ENCODE measurements around the gene DTNB. TPM values are rescaled to one million over a fixed set of nuclear protein-coding genes. Genes with fewer than 3 reads are reported as not detected.

DTNB gene
- total RNA-seq, 1 donor from 2014 or later, result 28.9 TPM

DNA sequence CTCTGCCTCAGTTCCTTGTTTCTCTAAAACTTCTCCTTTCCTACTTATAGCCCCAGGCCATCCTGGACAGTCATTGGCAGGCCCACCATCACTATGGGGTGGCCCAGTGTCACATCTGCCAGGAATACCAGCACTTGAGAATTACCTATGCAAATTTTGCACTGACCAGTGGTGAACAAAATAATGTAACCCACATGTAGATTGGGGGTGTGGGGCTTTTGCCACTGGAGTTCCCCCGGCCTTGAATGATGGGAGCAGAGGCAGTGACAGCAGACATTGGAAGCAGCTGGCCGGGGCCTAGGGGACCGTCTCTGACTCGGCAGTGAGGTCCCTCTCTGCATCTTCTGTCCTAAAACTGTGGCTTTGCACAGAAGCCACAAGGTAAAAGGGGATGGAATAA, 306.7 kb downstream of the DTNB start:
- Mint-ChIP-seq H3K36me3 (ENCODE audit: low read depth) (peaks cover 10% of the 10 kb centered on the region), H3K27ac (peak overlapping the region; percentile 53), H3K4me3 (no peak overlapping the region), H3K9me3 (no peaks in the 10 kb centered on the region), H3K27me3 (no peaks in the 10 kb centered on the region), H3K4me1 (peaks cover 39% of the 10 kb centered on the region)
- ChIA-PET POLR2A (interaction anchor here (6.1 kb wide), 1 partner anchor 52 kb away, joined by 206 read pairs; no protein-coding TSS in a partner anchor), CTCF (interaction anchor here (2.6 kb wide), 1 partner anchor 10 kb away, joined by 14 read pairs; no protein-coding TSS in a partner anchor)
- DNase-seq (no peak), ATAC-seq (ENCODE audit: low read depth) (no peak)
- TF ChIP-seq, protein P1, sequence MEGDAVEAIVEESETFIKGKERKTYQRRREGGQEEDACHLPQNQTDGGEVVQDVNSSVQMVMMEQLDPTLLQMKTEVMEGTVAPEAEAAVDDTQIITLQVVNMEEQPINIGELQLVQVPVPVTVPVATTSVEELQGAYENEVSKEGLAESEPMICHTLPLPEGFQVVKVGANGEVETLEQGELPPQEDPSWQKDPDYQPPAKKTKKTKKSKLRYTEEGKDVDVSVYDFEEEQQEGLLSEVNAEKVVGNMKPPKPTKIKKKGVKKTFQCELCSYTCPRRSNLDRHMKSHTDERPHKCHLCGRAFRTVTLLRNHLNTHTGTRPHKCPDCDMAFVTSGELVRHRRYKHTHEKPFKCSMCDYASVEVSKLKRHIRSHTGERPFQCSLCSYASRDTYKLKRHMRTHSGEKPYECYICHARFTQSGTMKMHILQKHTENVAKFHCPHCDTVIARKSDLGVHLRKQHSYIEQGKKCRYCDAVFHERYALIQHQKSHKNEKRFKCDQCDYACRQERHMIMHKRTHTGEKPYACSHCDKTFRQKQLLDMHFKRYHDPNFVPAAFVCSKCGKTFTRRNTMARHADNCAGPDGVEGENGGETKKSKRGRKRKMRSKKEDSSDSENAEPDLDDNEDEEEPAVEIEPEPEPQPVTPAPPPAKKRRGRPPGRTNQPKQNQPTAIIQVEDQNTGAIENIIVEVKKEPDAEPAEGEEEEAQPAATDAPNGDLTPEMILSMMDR (IDR thresholded peaks at IDR 0.05), result no peak
- intact Hi-C loops (cut with micrococcal nuclease), result no loop called here

DNA sequence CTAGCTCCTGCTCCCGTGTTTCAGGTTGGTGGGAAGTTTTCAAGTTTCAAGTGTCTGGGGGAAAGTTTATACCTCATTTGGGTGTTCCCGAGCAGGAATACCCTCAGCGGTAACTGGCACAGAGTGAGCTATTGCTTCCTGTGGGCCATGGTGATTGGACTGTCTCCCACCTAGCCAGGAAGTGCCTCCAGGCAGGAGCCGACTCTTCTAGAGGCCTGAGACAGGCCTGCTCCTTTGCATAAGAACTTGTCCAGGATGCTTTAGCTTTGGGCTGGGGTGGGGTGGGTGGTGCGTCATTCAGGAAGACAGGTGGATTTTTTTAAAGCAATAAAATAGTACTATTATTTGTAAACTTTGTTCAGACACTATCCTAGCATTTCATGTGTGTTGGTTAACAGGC, 308.1 kb downstream of the DTNB start:
- no peak for ATAC-seq (ENCODE audit: low read depth)
- CTCF ChIA-PET, result interaction anchor here (1.2 to 2.6 kb wide), 3 partner anchors 11 to 54 kb away, joined by 3 to 14 read pairs (median 3); no protein-coding TSS in a partner anchor
- Mint-ChIP-seq H3K36me3 (ENCODE audit: low read depth) (peaks cover 4% of the 10 kb centered on the region), H3K9me3 (no peaks in the 10 kb centered on the region), H3K4me3 (no peak overlapping the region), H3K27me3 (no peaks in the 10 kb centered on the region), H3K27ac (peak overlapping the region; percentile 36), H3K4me1 (peaks cover 40% of the 10 kb centered on the region)
- TF ChIP-seq, protein P1 (IDR thresholded peaks at IDR 0.05), result no peak
- no peak for DNase-seq
- POLR2A ChIA-PET, result interaction anchor here (0.6 to 6.1 kb wide), 10 partner anchors 9 to 193 kb away, joined by 3 to 206 read pairs (median 4); no protein-coding TSS in a partner anchor
- intact Hi-C loops (cut with micrococcal nuclease), result no loop called here

DNA sequence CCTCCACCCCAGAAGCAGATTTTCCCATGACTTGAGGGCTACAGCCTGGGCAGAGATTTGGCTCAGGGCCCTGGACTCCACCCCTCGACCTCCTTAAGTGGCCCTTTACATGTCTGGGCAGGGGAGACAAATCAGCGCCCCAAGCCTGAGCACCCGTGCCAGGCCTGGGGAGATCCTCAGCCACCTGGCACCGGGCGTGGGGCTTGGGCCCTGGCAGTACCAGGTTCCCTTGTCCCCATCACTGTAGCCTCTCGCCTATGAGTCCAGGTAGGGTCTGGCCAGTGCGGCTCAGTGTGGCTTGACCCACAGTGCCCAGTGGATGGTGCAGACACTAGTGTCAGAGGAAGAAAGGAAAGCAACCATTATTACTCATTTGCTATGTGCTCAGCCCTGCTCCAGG, 309.6 kb downstream of the DTNB start:
- DNase-seq (no peak), ATAC-seq (ENCODE audit: low read depth) (no peak)
- intact Hi-C loops (cut with micrococcal nuclease), result loop anchor here (2.0 kb wide), 3 partner anchors 47 to 195 kb away; no protein-coding TSS in a partner anchor
- Mint-ChIP-seq H3K4me3 (peak overlapping the region; percentile 73), H3K36me3 (ENCODE audit: low read depth) (peaks cover 4% of the 10 kb centered on the region), H3K27ac (peak overlapping the region; percentile 82), H3K4me1 (peaks cover 40% of the 10 kb centered on the region), H3K9me3 (no peaks in the 10 kb centered on the region), H3K27me3 (no peaks in the 10 kb centered on the region)
- CTCF ChIA-PET, result interaction anchor here (1.5 to 2.9 kb wide), 4 partner anchors 12 to 198 kb away, joined by 3 to 56 read pairs (median 30); no protein-coding TSS in a partner anchor
- TF ChIP-seq, protein P1 (IDR thresholded peaks at IDR 0.05), result no peak
- POLR2A ChIA-PET, result interaction anchor here (0.6 to 6.1 kb wide), 12 partner anchors 11 to 466 kb away, joined by 3 to 206 read pairs (median 21); no protein-coding TSS in a partner anchor

DNA sequence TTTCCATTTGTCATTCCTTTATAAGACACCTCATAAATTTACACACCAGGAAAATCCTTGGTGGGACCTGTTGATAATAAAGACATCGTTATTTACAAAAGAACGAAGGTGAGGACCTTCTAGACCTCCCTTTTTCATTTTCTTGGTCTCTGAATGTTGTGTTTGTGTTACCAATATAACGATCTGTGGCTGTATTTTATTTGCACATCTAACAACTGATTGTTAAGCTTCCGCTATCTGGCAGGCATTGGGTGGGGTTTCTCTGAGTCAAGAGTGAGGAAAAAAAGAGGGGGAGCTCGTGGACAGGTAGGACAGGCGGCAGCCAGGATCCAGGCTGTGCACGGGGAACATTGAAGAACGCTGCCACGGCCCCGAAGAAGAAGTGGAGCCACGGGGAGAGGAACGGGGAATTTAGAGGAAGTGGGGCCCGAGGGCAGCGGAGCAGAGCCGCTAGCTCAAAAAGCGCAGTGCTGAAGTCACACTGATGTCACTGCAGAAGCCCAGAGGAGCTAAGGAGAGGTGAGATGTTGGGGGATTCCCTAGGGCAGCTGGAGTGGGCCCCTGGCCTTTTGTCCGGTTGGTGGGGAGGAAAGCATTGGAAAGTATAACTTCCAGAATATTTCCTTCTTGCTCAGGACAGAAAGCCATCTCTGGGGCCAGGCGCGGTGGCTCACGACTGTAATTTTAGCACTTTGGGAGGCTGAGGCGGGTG, 310.8 kb downstream of the DTNB start:
- ChIA-PET CTCF (interaction anchor here (0.7 to 2.9 kb wide), 24 partner anchors 9 to 337 kb away, joined by 3 to 56 read pairs (median 4); partner anchors contain the start of gene DNMT3A), POLR2A (interaction anchor here (0.6 to 6.1 kb wide), 51 partner anchors 9 to 516 kb away, joined by 3 to 206 read pairs (median 5); partner anchors contain the start of gene DNMT3A)
- intact Hi-C loops (cut with micrococcal nuclease), result loop anchor here (1.0 to 2.0 kb wide), 14 partner anchors 14 to 516 kb away; partner anchors contain the start of genes ASXL2 and DTNB
- Mint-ChIP-seq H3K9me3 (no peaks in the 10 kb centered on the region), H3K4me1 (peaks cover 40% of the 10 kb centered on the region), H3K36me3 (ENCODE audit: low read depth) (peaks cover 4% of the 10 kb centered on the region), H3K27me3 (no peaks in the 10 kb centered on the region), H3K27ac (peak overlapping the region; percentile 98), H3K4me3 (peak overlapping the region; percentile 89)
- TF ChIP-seq, protein P1 (IDR thresholded peaks at IDR 0.05), result no peak
- DNase-seq (peak; percentile 74), ATAC-seq (ENCODE audit: low read depth) (peak; percentile 81)

DNA sequence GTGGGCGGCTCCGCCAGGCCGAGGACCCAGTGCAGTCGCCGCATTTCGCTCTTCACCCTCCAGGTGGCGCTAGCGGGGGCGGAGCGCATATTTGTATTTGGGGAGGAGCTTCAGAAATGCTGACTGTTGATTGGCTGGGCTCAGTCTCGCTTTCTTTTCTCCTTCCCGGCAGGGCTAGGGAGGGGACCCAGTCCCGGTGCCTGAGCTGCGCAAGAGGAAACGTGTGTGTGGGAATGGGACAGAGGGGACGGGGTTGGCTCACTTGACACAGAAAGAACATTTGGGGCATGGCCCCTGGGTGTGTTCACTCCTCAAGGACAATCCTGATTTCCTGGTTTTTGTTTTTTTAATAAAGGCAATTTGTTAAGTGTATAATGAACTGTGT, 311.3 kb downstream of the DTNB start:
- no peaks in the 10 kb centered on the region for H3K27me3 Mint-ChIP-seq
- intact Hi-C loops (cut with micrococcal nuclease), result loop anchor here (1.0 to 2.0 kb wide), 14 partner anchors 14 to 516 kb away; partner anchors contain the start of genes ASXL2 and DTNB
- peak overlapping the region; percentile 98 for H3K27ac Mint-ChIP-seq
- ChIA-PET CTCF (interaction anchor here (0.7 to 2.9 kb wide), 23 partner anchors 9 to 338 kb away, joined by 3 to 56 read pairs (median 4); partner anchors contain the start of gene DNMT3A), POLR2A (interaction anchor here (0.7 to 6.1 kb wide), 41 partner anchors 9 to 205 kb away, joined by 3 to 206 read pairs (median 8); partner anchors contain the start of gene DNMT3A)
- peaks cover 40% of the 10 kb centered on the region for H3K4me1 Mint-ChIP-seq
- TF ChIP-seq, protein P1 (IDR thresholded peaks at IDR 0.05), result peak; percentile 42
- H3K9me3 Mint-ChIP-seq, result no peaks in the 10 kb centered on the region
- peak; percentile 96 for DNase-seq
- peaks cover 4% of the 10 kb centered on the region for H3K36me3 Mint-ChIP-seq (ENCODE audit: low read depth)
- peak overlapping the region; percentile 89 for H3K4me3 Mint-ChIP-seq
- peak; percentile 78 for ATAC-seq (ENCODE audit: low read depth)

All from activated B cell treated with CpG ODN at 0.5 μM for 24 hours (primary cell).